ENCODE measurements around the gene HIVEP2.

DNA sequence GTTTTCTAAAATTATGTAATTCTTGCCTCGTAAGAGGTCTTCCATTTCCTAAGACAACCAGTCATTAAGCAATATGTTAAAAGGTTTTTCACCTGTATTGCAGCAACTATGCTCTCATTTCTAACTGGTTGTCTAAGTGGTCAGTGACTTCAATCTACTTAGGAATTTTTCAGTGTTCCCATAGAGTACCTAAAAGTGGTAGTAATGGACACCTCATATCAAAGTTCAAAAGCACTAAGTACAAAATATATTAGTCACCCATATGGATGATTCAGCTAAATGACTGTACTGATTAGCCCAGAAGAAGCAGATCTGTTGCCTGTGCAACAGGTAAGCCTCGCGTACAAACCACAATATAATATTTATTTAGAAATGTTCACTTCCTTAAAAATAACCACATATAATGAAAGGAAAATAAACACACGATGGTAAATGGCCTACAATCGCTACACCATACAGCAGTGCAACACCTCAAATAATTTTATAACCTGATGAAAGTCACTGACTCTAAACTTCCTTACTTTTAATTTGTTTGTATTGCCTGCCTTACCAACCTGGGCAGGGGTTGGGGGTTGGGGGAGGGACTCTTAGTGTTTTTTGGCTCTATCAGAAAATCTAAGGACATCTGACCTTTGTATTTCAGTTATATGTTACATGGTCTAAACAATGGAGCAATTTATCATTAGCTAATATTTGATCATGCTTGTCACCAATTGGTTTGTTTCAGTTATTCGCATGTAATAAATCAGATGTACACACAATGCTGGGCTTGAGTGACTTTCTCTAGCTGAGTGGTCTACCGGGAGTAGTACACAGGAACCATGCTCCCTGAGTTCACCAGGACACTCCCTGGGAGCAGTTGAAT is 105.9 kb downstream of the HIVEP2 start:
- TF ChIP-seq, protein P1, sequence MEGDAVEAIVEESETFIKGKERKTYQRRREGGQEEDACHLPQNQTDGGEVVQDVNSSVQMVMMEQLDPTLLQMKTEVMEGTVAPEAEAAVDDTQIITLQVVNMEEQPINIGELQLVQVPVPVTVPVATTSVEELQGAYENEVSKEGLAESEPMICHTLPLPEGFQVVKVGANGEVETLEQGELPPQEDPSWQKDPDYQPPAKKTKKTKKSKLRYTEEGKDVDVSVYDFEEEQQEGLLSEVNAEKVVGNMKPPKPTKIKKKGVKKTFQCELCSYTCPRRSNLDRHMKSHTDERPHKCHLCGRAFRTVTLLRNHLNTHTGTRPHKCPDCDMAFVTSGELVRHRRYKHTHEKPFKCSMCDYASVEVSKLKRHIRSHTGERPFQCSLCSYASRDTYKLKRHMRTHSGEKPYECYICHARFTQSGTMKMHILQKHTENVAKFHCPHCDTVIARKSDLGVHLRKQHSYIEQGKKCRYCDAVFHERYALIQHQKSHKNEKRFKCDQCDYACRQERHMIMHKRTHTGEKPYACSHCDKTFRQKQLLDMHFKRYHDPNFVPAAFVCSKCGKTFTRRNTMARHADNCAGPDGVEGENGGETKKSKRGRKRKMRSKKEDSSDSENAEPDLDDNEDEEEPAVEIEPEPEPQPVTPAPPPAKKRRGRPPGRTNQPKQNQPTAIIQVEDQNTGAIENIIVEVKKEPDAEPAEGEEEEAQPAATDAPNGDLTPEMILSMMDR (IDR thresholded peaks at IDR 0.05): no peak
- no peak for TF ChIP-seq POLR2A (IDR thresholded peaks at IDR 0.05)

Measured in esophagus squamous epithelium (tissue), 4 donors.